HepG2 (cell line): ENCODE data around the gene ANKRD60. TPM values are rescaled to one million over a fixed set of nuclear protein-coding genes. Genes with fewer than 3 reads are reported as not detected.

ENCODE experiments used
- ARNTL ChIP-seq: sonication (generic); formaldehyde crosslinking; IDR thresholded peaks from 2 replicates; pipeline ENCODE4 v1.4.0; 2020; ENCODE audit warnings: mild to moderate bottlenecking, missing genetic modification reagents
- CBX2 ChIP-seq, 2 experiments: fragments of 200-600 bp in 1 of 2; sonication (generic); formaldehyde crosslinking in 1 of 2; IDR thresholded peaks; 2 replicates each; pipeline versions ENCODE4 v1.7.0 to v1.8.1; 2018 to 2022; ENCODE audit warnings: low read depth in 2 of 2, low read length in 1 of 2, mild to moderate bottlenecking in 1 of 2, missing genetic modification reagents in 1 of 2
- GTF2F1 ChIP-seq: fragments of 150-350 bp; IDR thresholded peaks from 2 replicates; pipeline ENCODE4 v1.6.1; 2014; ENCODE audit warnings: low read length
- HOXA7 ChIP-seq: sonication (generic); formaldehyde crosslinking; IDR thresholded peaks from 2 replicates; pipeline ENCODE4 v1.8.1; 2022; ENCODE audit warnings: mild to moderate bottlenecking, missing genetic modification reagents, moderate library complexity
- KLF13 ChIP-seq: sonication (generic); formaldehyde crosslinking; IDR thresholded peaks from 2 replicates; pipeline ENCODE4 v1.4.0; 2020; ENCODE audit warnings: mild to moderate bottlenecking, missing genetic modification reagents
- MAFF ChIP-seq: IDR thresholded peaks from 2 replicates; pipeline ENCODE4 v1.6.1; 2011; ENCODE audit warnings: low read depth, low read length, improper control_type of control experiment
- NPAS2 ChIP-seq: sonication (generic); formaldehyde crosslinking; IDR thresholded peaks from 2 replicates; pipeline ENCODE4 v1.8.0; 2022; ENCODE audit warnings: mild to moderate bottlenecking, missing genetic modification reagents, borderline replicate concordance
- RFXANK ChIP-seq: IDR thresholded peaks from 2 replicates; pipeline ENCODE4 v1.6.1; 2016
- RNF2 ChIP-seq: fragments of 450-650 bp; conservative IDR thresholded peaks from 2 replicates; pipeline ENCODE4 v1.6.1; 2016; ENCODE audit warnings: low read depth
- ZBTB8A ChIP-seq: sonication (generic); formaldehyde crosslinking; IDR thresholded peaks from 2 replicates; pipeline ENCODE4 v1.4.0; 2020; ENCODE audit warnings: mild to moderate bottlenecking, low read depth, missing genetic modification reagents, borderline replicate concordance
- ZNF234 ChIP-seq: sonication (generic); formaldehyde crosslinking; conservative IDR thresholded peaks from 2 replicates; pipeline ENCODE4 v1.5.1; 2020; ENCODE audit warnings: mild to moderate bottlenecking, missing genetic modification reagents
- ZNF274 ChIP-seq: sonication (generic); formaldehyde crosslinking; IDR thresholded peaks from 2 replicates; pipeline ENCODE4 v1.5.1; 2020; ENCODE audit warnings: mild to moderate bottlenecking, missing genetic modification reagents
- ZNF773 ChIP-seq: sonication (generic); formaldehyde crosslinking; IDR thresholded peaks from 2 replicates; pipeline ENCODE4 v1.4.0; 2020; ENCODE audit warnings: missing genetic modification reagents, borderline replicate concordance
- ZSCAN20 ChIP-seq: sonication (generic); formaldehyde crosslinking; IDR thresholded peaks from 2 replicates; pipeline ENCODE4 v1.4.0; 2020; ENCODE audit warnings: missing genetic modification reagents, mild to moderate bottlenecking, borderline replicate concordance
- polyA plus RNA-seq, 8 experiments: library from polyadenylated mRNA; depleted of rRNA in 3 of 8; stranded (reverse) in 7 of 8; unstranded in 1 of 8; fragments of >200 nt; fragmentation: Illumina TruSeq in 4 of 8; extraction: Trizol in 4 of 8; gene quantifications; 2 replicates each; pipeline versions ENCODE4 v1.2.1 to v1.2.3, GENCODE V29; 2011 to 2016; ENCODE audit warnings: low read depth in 4 of 8, missing spikeins in 1 of 8, mixed read lengths in 1 of 8; ENCODE audit not compliant: insufficient read depth in 1 of 8
- total RNA-seq, 5 experiments: library from RNA; depleted of rRNA; stranded (reverse); fragments of >200 nt; fragmentation: Illumina TruSeq; extraction: Trizol; gene quantifications; 2 replicates each; pipeline ENCODE4 v1.2.3, GENCODE V29; 2016; ENCODE audit warnings: low read depth in 1 of 5
- TF ChIP-seq, protein P1 (sequence below): sonication (generic); formaldehyde crosslinking; IDR thresholded peaks from 2 replicates; pipeline ENCODE4 v1.5.1; 2020; ENCODE audit warnings: mild to moderate bottlenecking, missing genetic modification reagents, moderate library complexity
- TF ChIP-seq, protein P2 (sequence below): sonication (generic); formaldehyde crosslinking; IDR thresholded peaks from 2 replicates; pipeline ENCODE4 v1.5.1; 2020; ENCODE audit warnings: missing genetic modification reagents, mild to moderate bottlenecking, borderline replicate concordance
- TF ChIP-seq, protein P3 (sequence below): sonication (generic); formaldehyde crosslinking; IDR thresholded peaks from 2 replicates; pipeline ENCODE4 v1.4.0; 2020; ENCODE audit warnings: mild to moderate bottlenecking, missing genetic modification reagents
- TF ChIP-seq, protein P4 (sequence below): IDR thresholded peaks from 2 replicates; pipeline ENCODE4 v1.6.1; 2012; ENCODE audit warnings: low read length, improper control_type of control experiment
- TF ChIP-seq, protein P5 (sequence below): sonication (generic); formaldehyde crosslinking; IDR thresholded peaks from 2 replicates; pipeline ENCODE4 v1.4.0; 2020; ENCODE audit warnings: mild to moderate bottlenecking, missing genetic modification reagents
- TF ChIP-seq, protein P6 (sequence below): IDR thresholded peaks from 2 replicates; pipeline ENCODE4 v1.6.1; 2018; ENCODE audit warnings: missing genetic modification reagents

The ANKRD60 gene
- total and polyA plus RNA-seq, 2 of the 13 experiments (the other 11 are each of a cell fraction or from before 2014, with no cell fraction given): not detected

DNA sequence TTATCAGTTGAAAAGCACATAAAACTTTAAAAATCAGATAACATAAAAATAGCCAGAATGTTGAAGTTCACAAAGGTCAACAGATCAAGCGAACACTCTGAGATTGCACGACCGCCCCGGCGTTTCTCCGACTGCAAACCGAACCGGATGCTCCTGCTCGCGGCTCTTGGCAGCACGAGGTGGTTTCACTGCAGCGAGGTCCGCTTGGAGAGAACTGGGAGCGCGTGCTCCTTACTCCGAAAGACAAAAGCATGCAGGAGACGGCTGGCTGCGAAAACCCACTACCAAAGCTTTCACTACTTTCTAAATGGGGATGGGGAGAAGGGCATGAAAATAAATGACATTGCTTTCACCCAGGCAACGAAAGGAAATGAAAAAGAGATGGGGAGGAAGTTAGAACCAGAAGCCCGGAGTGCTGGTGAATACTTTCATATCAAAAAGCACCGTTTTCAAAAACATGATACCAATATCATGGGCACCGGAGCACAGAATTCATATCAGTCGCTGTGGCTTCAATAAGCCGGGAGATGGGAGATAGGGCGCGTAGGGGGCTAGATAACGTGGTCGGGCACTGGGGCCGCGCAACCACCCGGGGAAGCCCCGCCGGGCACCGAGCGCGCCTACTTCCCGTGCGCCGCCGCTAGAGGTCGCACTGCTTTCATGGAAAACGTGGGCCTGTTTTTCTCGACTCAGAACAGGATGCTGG is 8.3 kb upstream of the ANKRD60 start (continued):
- TF ChIP-seq KLF13 (CRISPR knock-in tag) (no peak), CBX2 (IDR thresholded peaks at IDR 0.05; ENCODE audit: low read depth, low read length) (no peak), CBX2 (CRISPR knock-in tag; IDR thresholded peaks at IDR 0.05; ENCODE audit: low read depth) (peak; percentile 75; the same call in 1 of the 2 replicates), ZNF274 (no peak), ZNF773 (CRISPR knock-in tag) (no peak), ZSCAN20 (CRISPR knock-in tag) (0 out of 2 replicates have a peak, but pooled peaks have one; percentile 61), RNF2 (0 out of 2 replicates have a peak, but pooled peaks have one; percentile 46), HOXA7 (CRISPR knock-in tag) (no peak), ARNTL (no peak), ZBTB8A (no peak), ZNF234 (CRISPR knock-in tag) (no peak), GTF2F1 (no peak), NPAS2 (no peak), MAFF (no peak), RFXANK (CRISPR knock-in tag) (no peak)
- TF ChIP-seq, protein P1, sequence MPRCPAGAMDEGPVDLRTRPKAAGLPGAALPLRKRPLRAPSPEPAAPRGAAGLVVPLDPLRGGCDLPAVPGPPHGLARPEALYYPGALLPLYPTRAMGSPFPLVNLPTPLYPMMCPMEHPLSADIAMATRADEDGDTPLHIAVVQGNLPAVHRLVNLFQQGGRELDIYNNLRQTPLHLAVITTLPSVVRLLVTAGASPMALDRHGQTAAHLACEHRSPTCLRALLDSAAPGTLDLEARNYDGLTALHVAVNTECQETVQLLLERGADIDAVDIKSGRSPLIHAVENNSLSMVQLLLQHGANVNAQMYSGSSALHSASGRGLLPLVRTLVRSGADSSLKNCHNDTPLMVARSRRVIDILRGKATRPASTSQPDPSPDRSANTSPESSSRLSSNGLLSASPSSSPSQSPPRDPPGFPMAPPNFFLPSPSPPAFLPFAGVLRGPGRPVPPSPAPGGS (CRISPR knock-in tag): no peak; the same call in 1 of the 2 replicates
- TF ChIP-seq, protein P2, sequence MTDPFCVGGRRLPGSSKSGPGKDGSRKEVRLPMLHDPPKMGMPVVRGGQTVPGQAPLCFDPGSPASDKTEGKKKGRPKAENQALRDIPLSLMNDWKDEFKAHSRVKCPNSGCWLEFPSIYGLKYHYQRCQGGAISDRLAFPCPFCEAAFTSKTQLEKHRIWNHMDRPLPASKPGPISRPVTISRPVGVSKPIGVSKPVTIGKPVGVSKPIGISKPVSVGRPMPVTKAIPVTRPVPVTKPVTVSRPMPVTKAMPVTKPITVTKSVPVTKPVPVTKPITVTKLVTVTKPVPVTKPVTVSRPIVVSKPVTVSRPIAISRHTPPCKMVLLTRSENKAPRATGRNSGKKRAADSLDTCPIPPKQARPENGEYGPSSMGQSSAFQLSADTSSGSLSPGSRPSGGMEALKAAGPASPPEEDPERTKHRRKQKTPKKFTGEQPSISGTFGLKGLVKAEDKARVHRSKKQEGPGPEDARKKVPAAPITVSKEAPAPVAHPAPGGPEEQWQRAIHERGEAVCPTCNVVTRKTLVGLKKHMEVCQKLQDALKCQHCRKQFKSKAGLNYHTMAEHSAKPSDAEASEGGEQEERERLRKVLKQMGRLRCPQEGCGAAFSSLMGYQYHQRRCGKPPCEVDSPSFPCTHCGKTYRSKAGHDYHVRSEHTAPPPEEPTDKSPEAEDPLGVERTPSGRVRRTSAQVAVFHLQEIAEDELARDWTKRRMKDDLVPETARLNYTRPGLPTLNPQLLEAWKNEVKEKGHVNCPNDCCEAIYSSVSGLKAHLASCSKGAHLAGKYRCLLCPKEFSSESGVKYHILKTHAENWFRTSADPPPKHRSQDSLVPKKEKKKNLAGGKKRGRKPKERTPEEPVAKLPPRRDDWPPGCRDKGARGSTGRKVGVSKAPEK (CRISPR knock-in tag): 0 out of 2 replicates have a peak, but pooled peaks have one; percentile 45
- TF ChIP-seq, protein P3, sequence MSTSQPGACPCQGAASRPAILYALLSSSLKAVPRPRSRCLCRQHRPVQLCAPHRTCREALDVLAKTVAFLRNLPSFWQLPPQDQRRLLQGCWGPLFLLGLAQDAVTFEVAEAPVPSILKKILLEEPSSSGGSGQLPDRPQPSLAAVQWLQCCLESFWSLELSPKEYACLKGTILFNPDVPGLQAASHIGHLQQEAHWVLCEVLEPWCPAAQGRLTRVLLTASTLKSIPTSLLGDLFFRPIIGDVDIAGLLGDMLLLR (CRISPR knock-in tag): no peak
- TF ChIP-seq, protein P4, sequence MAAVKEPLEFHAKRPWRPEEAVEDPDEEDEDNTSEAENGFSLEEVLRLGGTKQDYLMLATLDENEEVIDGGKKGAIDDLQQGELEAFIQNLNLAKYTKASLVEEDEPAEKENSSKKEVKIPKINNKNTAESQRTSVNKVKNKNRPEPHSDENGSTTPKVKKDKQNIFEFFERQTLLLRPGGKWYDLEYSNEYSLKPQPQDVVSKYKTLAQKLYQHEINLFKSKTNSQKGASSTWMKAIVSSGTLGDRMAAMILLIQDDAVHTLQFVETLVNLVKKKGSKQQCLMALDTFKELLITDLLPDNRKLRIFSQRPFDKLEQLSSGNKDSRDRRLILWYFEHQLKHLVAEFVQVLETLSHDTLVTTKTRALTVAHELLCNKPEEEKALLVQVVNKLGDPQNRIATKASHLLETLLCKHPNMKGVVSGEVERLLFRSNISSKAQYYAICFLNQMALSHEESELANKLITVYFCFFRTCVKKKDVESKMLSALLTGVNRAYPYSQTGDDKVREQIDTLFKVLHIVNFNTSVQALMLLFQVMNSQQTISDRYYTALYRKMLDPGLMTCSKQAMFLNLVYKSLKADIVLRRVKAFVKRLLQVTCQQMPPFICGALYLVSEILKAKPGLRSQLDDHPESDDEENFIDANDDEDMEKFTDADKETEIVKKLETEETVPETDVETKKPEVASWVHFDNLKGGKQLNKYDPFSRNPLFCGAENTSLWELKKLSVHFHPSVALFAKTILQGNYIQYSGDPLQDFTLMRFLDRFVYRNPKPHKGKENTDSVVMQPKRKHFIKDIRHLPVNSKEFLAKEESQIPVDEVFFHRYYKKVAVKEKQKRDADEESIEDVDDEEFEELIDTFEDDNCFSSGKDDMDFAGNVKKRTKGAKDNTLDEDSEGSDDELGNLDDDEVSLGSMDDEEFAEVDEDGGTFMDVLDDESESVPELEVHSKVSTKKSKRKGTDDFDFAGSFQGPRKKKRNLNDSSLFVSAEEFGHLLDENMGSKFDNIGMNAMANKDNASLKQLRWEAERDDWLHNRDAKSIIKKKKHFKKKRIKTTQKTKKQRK: no peak
- TF ChIP-seq, protein P5, sequence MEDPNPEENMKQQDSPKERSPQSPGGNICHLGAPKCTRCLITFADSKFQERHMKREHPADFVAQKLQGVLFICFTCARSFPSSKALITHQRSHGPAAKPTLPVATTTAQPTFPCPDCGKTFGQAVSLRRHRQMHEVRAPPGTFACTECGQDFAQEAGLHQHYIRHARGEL: no peak
- TF ChIP-seq, protein P6, sequence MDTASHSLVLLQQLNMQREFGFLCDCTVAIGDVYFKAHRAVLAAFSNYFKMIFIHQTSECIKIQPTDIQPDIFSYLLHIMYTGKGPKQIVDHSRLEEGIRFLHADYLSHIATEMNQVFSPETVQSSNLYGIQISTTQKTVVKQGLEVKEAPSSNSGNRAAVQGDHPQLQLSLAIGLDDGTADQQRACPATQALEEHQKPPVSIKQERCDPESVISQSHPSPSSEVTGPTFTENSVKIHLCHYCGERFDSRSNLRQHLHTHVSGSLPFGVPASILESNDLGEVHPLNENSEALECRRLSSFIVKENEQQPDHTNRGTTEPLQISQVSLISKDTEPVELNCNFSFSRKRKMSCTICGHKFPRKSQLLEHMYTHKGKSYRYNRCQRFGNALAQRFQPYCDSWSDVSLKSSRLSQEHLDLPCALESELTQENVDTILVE (CRISPR knock-in tag): 0 out of 2 replicates have a peak, but pooled peaks have one; percentile 40
